ENCODE measurements around the gene LUZP2.

LUZP2 gene

GRCh38 chr11:24896118-24896835, 399.4 kb downstream of the LUZP2 start:
- Histone ChIP-seq H3K27ac (no peak overlapping the region), H3K4me3 (no peak overlapping the region)
- no peak for DNase-seq (ENCODE audit: low spot score)
- TF ChIP-seq, protein P1, sequence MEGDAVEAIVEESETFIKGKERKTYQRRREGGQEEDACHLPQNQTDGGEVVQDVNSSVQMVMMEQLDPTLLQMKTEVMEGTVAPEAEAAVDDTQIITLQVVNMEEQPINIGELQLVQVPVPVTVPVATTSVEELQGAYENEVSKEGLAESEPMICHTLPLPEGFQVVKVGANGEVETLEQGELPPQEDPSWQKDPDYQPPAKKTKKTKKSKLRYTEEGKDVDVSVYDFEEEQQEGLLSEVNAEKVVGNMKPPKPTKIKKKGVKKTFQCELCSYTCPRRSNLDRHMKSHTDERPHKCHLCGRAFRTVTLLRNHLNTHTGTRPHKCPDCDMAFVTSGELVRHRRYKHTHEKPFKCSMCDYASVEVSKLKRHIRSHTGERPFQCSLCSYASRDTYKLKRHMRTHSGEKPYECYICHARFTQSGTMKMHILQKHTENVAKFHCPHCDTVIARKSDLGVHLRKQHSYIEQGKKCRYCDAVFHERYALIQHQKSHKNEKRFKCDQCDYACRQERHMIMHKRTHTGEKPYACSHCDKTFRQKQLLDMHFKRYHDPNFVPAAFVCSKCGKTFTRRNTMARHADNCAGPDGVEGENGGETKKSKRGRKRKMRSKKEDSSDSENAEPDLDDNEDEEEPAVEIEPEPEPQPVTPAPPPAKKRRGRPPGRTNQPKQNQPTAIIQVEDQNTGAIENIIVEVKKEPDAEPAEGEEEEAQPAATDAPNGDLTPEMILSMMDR (IDR thresholded peaks at IDR 0.05), result no peak

- no peak overlapping the region for H3K27ac ChIP-seq
Observed at GRCh38 chr11:24900514-24900913, 403.7 kb downstream of the LUZP2 start.

GRCh38 chr11:24900960-24901549, 404.2 kb downstream of the LUZP2 start:
- TF ChIP-seq, protein P1 (IDR thresholded peaks at IDR 0.05), result no peak
- DNase-seq (ENCODE audit: low spot score), result no peak
- Histone ChIP-seq H3K27ac (no peak overlapping the region), H3K4me3 (no peak overlapping the region)

More at GRCh38 chr11:24900514-24900913, 403.7 kb downstream of the LUZP2 start:
- no peak overlapping the region for H3K4me3 ChIP-seq
- TF ChIP-seq, protein P1 (IDR thresholded peaks at IDR 0.05), result no peak
- DNase-seq (ENCODE audit: low spot score), result no peak

GRCh38 chr11:24903555-24903954, 406.7 kb downstream of the LUZP2 start:
- no peak overlapping the region for H3K27ac ChIP-seq
- H3K4me3 ChIP-seq, result no peak overlapping the region
- no peak for DNase-seq (ENCODE audit: low spot score)
- TF ChIP-seq, protein P1 (IDR thresholded peaks at IDR 0.05), result no peak

GRCh38 chr11:24925091-24925490, 428.2 kb downstream of the LUZP2 start:
- TF ChIP-seq, protein P1 (IDR thresholded peaks at IDR 0.05), result no peak
- H3K4me3 ChIP-seq, result no peak overlapping the region
- H3K27ac ChIP-seq, result no peak overlapping the region
- DNase-seq (ENCODE audit: low spot score), result no peak

DNA sequence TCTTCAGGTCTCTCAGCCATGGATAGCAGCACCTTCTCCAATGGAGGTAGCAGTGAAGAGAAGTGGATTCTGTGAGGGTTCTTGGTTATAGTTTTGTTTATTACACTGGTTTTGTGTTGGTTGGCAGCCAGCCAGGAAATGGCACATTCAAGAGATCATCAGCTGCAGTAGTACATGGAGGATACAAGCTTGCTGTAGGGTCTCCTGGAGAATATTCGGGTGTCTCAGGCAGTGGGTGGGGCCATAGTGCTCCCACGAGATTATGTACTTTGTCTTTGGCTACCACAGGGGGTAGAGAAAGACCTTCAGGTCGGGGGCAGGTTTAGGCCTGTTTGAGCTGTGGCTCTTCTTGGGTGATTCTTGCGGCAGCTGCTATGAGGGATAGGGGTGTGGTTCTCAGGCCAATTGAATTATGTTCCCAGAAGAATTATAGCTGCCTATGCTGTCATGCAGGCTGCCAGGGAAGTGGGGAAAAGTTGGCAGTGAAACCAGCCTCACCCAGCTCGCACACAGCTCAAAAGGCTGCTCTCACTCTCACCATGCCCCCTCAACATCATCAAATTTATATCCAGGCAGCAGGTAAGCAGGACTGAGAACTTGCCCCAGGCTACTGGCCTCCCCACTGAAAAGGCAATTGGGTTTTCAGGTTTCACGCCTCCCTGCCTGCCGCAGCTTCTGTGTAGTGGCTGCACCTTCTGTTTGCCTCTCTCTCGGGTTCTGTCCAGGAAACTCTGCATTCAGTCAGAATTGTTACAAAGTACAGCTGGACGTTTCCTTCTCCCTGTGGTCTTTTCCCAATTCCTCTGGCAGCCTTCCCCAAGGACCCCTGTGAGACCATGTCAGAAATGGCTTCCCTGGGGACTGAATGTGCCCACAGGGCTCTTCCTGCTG, 435.5 kb downstream of the LUZP2 start:
- no peak overlapping the region for H3K4me3 ChIP-seq
- TF ChIP-seq, protein P1 (IDR thresholded peaks at IDR 0.05), result no peak
- no peak for DNase-seq (ENCODE audit: low spot score)
- H3K27ac ChIP-seq, result no peak overlapping the region

Measured in coronary artery (tissue), 2 donors.